Astrocyte of the spinal cord (primary cell): ENCODE results near the gene NCF2.

Experiments used
- DNase-seq: peaks from one replicate; pipeline ENCODE4 v3.0.0; 2011; ENCODE audit warnings: low read depth, low spot score
- H3K4me3 ChIP-seq: 2 replicates; pipeline ENCODE4 v1.5.1; 2011; ENCODE audit warnings: low read depth, mild to moderate bottlenecking, low read length, moderate library complexity
- CTCF ChIP-seq: IDR thresholded peaks from 2 replicates; pipeline ENCODE4 v1.5.1; 2012; ENCODE audit warnings: low read depth, mild to moderate bottlenecking, low read length, inconsistent platforms
- in situ Hi-C: cut with HindIII; loops from 2 replicates; pipeline ENCODE4 v1.10.0; 2017; ENCODE audit warnings: low sequenced_read_pairs

NCF2 gene

GRCh38 chr1:183604815-183605214 is 14.6 kb upstream of the NCF2 start:
- in situ Hi-C loops: no loop called here
- no peak overlapping the region for H3K4me3 ChIP-seq
- no peak for TF ChIP-seq CTCF
- no peak for DNase-seq

GRCh38 chr1:183604038-183604808 is 14.0 kb upstream of the NCF2 start:
- DNase-seq: peak; percentile 91
- TF ChIP-seq CTCF: no peak
- no peak overlapping the region for H3K4me3 ChIP-seq
- in situ Hi-C loops: no loop called here

GRCh38 chr1:183602510-183602909 is 12.3 kb upstream of the NCF2 start:
- in situ Hi-C loops: no loop called here
- H3K4me3 ChIP-seq: no peak overlapping the region
- no peak for TF ChIP-seq CTCF
- DNase-seq: no peak

- in situ Hi-C loops: no loop called here
- DNase-seq: no peak
- no peak for TF ChIP-seq CTCF
- H3K4me3 ChIP-seq: no peak overlapping the region
Observed at GRCh38 chr1:183600634-183601033, 10.4 kb upstream of the NCF2 start.

- in situ Hi-C loops: no loop called here
- H3K4me3 ChIP-seq: no peak overlapping the region
- peak; percentile 70 for DNase-seq
- TF ChIP-seq CTCF: no peak
Observed at GRCh38 chr1:183600136-183600535, 9.9 kb upstream of the NCF2 start.

- no peak for TF ChIP-seq CTCF
- in situ Hi-C loops: no loop called here
- H3K4me3 ChIP-seq: no peak overlapping the region
- DNase-seq: no peak
Observed at GRCh38 chr1:183598386-183598785, 8.1 kb upstream of the NCF2 start.
